OCI-LY1 (cell line): ENCODE measurements around the gene RPL15.

Experiments
- H2AFZ ChIP-seq: fragments of 200-600 bp; sonication (generic), shearing (Covaris generic); 2 replicates; pipeline ENCODE4 v1.6.0; 2014; ENCODE audit warnings: antibody characterized with exemption, mild to moderate bottlenecking, low read length
- H3F3A ChIP-seq: fragments of 200-600 bp; sonication (generic), shearing (Covaris generic); 2 replicates; pipeline ENCODE4 v1.6.0; 2014; ENCODE audit warnings: mild to moderate bottlenecking, antibody characterized with exemption, low read length, moderate library complexity; ENCODE audit not compliant: insufficient read depth
- H3K27ac ChIP-seq: fragments of 200-600 bp; sonication (generic); 2 replicates; pipeline ENCODE4 v1.5.1; 2014; ENCODE audit warnings: low read length, mixed run types, mild to moderate bottlenecking, low read depth; ENCODE audit not compliant: poor library complexity, severe bottlenecking
- H3K27me3 ChIP-seq: fragments of 200-600 bp; sonication (generic); 2 replicates; pipeline ENCODE4 v1.6.0; 2014; ENCODE audit warnings: antibody characterized with exemption, mild to moderate bottlenecking, low read length, moderate library complexity; ENCODE audit not compliant: insufficient read depth
- H3K36me3 ChIP-seq: fragments of 200-600 bp; sonication (generic); 2 replicates; pipeline ENCODE4 v1.6.1; 2014; ENCODE audit warnings: mild to moderate bottlenecking, antibody characterized with exemption, low read length, moderate library complexity, mixed read lengths; ENCODE audit not compliant: insufficient read depth
- H3K4me1 ChIP-seq: fragments of 200-600 bp; sonication (generic); 2 replicates; pipeline ENCODE4 v1.5.1; 2014; ENCODE audit warnings: mild to moderate bottlenecking, low read length, moderate library complexity; ENCODE audit not compliant: insufficient read depth, severe bottlenecking
- H3K4me2 ChIP-seq: fragments of 200-600 bp; sonication (generic), shearing (Covaris generic); 2 replicates; pipeline ENCODE4 v1.6.1; 2014; ENCODE audit warnings: low read length
- H3K4me3 ChIP-seq: fragments of 200-600 bp; sonication (generic); 2 replicates; pipeline ENCODE4 v1.5.1; 2014; ENCODE audit warnings: low read length, low read depth, mild to moderate bottlenecking, mixed read lengths; ENCODE audit not compliant: poor library complexity, severe bottlenecking
- H3K79me2 ChIP-seq: fragments of 200-600 bp; shearing (Covaris generic); 2 replicates; pipeline ENCODE4 v1.6.1; 2016; ENCODE audit warnings: mixed run types, low read length, mixed read lengths; ENCODE audit not compliant: insufficient read depth
- H3K9ac ChIP-seq: fragments of 200-600 bp; sonication (generic), shearing (Covaris generic); 2 replicates; pipeline ENCODE4 v1.6.1; 2014; ENCODE audit warnings: mild to moderate bottlenecking, low read length, mixed read lengths
- H3K9me2 ChIP-seq: fragments of 200-600 bp; sonication (generic), shearing (Covaris generic); 2 replicates; pipeline ENCODE4 v1.6.1; 2014; ENCODE audit warnings: low read depth, mild to moderate bottlenecking, low read length, mixed read lengths
- H3K9me3 ChIP-seq: fragments of 200-600 bp; shearing (Covaris generic); 2 replicates; pipeline ENCODE4 v1.6.1; 2014; ENCODE audit warnings: low read length, mixed read lengths
- H4K20me1 ChIP-seq: fragments of 200-600 bp; sonication (generic), shearing (Covaris generic); 2 replicates; pipeline ENCODE4 v1.6.0; 2016; ENCODE audit warnings: mild to moderate bottlenecking, low read length; ENCODE audit not compliant: insufficient read depth
- CTCF ChIP-seq: fragments of 200-600 bp; sonication (generic), shearing (Covaris generic); IDR thresholded peaks from 2 replicates; pipeline ENCODE4 v1.5.1; 2017; ENCODE audit warnings: mild to moderate bottlenecking, antibody characterized with exemption, low read length, moderate library complexity, mixed read lengths
- EZH2 ChIP-seq: fragments of 200-600 bp; sonication (generic), shearing (Covaris generic); IDR thresholded peaks from 2 replicates; pipeline ENCODE4 v1.8.0; 2017; ENCODE audit warnings: borderline replicate concordance, mixed run types, mild to moderate bottlenecking, antibody characterized with exemption, low read length, moderate library complexity, mixed read lengths

RPL15 gene

GRCh38 chr3:23964537-23965235 lies 47.8 kb downstream of the RPL15 start:
- Histone ChIP-seq H3K9ac (no peak overlapping the region), H4K20me1 (no peaks in the 10 kb centered on the region), H3K4me3 (no peak overlapping the region), H3K4me2 (no peak overlapping the region), H3K36me3 (peaks cover 17% of the 10 kb centered on the region; the same call in 1 of the 2 replicates), H3F3A (no peaks in the 10 kb centered on the region), H3K27me3 (no peaks in the 10 kb centered on the region), H3K79me2 (no peaks in the 10 kb centered on the region), H3K4me1 (no peaks in the 10 kb centered on the region), H3K9me2 (no peaks in the 10 kb centered on the region), H2AFZ (no peak overlapping the region), H3K9me3 (no peaks in the 10 kb centered on the region), H3K27ac (no peak overlapping the region)
- TF ChIP-seq CTCF (no peak), EZH2 (no peak)

DNA sequence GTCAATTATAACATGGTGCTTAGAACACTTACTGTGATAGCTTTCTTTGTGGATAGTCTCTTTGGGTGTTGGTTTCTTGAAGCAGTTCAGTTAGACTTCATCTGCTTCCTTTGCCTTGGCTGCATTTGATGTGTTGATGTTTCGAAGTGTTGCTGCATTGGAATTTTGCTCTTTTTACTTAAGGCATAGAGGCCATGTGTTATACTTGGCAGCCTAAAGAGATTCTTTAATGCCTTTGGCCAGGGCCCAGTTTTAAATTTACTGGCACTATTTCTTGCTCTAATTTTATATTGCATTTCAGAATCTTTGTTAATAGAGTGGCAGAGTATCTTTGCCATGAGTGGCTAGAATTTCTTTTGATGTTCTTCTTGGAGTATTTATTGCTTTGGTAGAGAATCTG lies 49.4 kb downstream of the RPL15 start:
- no peak overlapping the region for H3K4me2 ChIP-seq
- no peaks in the 10 kb centered on the region for H3K4me1 ChIP-seq
- no peaks in the 10 kb centered on the region for H3K9me2 ChIP-seq
- H2AFZ ChIP-seq = no peak overlapping the region
- no peaks in the 10 kb centered on the region for H3K9me3 ChIP-seq
- H3K27ac ChIP-seq = no peak overlapping the region
- H3F3A ChIP-seq = no peaks in the 10 kb centered on the region
- H3K79me2 ChIP-seq = no peaks in the 10 kb centered on the region
- TF ChIP-seq EZH2 (no peak), CTCF (no peak)
- H3K9ac ChIP-seq = no peak overlapping the region
- no peaks in the 10 kb centered on the region for H4K20me1 ChIP-seq
- peaks cover 17% of the 10 kb centered on the region; the same call in 1 of the 2 replicates for H3K36me3 ChIP-seq
- H3K4me3 ChIP-seq = no peak overlapping the region
- no peaks in the 10 kb centered on the region for H3K27me3 ChIP-seq

GRCh38 chr3:23968463-23969184 lies 51.7 kb downstream of the RPL15 start:
- Histone ChIP-seq H3K4me3 (no peak overlapping the region), H3K27me3 (no peaks in the 10 kb centered on the region), H2AFZ (no peak overlapping the region), H3K79me2 (no peaks in the 10 kb centered on the region), H3K27ac (no peak overlapping the region), H3K36me3 (peaks cover 10% of the 10 kb centered on the region; the same call in 1 of the 2 replicates), H3K4me1 (no peaks in the 10 kb centered on the region), H3K9ac (no peak overlapping the region), H3K4me2 (no peak overlapping the region), H4K20me1 (no peaks in the 10 kb centered on the region), H3F3A (no peaks in the 10 kb centered on the region), H3K9me2 (no peaks in the 10 kb centered on the region), H3K9me3 (no peaks in the 10 kb centered on the region)
- TF ChIP-seq CTCF (no peak), EZH2 (no peak)
